Hematopoietic multipotent progenitor cell treated with erythropoietin and hydrocortisone succinate and interleukin-3 and kit ligand, for 17 days (in vitro differentiated cells): ENCODE results near the gene DNAH8.
"Not testable (repeated sequence)": the region's sequence is repeated elsewhere in the genome, so short reads cannot be mapped to it uniquely, and the experiment has no call there.

Experiments
- DNase-seq: peaks from one replicate; pipeline ENCODE4 v3.0.0-alpha.2; 2015; ENCODE audit warnings: low spot score

Gene DNAH8

GRCh38 chr6:38843798-38844197, 128.7 kb downstream of the DNAH8 start:
- DNase-seq = no peak

- no peak for DNase-seq
Measured at GRCh38 chr6:38845931-38846330, 130.8 kb downstream of the DNAH8 start.

GRCh38 chr6:38846361-38846760, 131.2 kb downstream of the DNAH8 start:
- DNase-seq = no peak

- DNase-seq = no peak
Measured at GRCh38 chr6:38846844-38847243, 131.7 kb downstream of the DNAH8 start.

- no peak for DNase-seq
Measured at GRCh38 chr6:38847497-38847896, 132.4 kb downstream of the DNAH8 start.

GRCh38 chr6:38848760-38849159, 133.6 kb downstream of the DNAH8 start:
- no peak for DNase-seq

- no peak for DNase-seq
Measured at GRCh38 chr6:38852215-38852614, 137.1 kb downstream of the DNAH8 start.

- DNase-seq = no peak
Measured at GRCh38 chr6:38853236-38853635, 138.1 kb downstream of the DNAH8 start.

GRCh38 chr6:38856492-38856891, 141.4 kb downstream of the DNAH8 start:
- no peak for DNase-seq

- DNase-seq = no peak
Measured at GRCh38 chr6:38857815-38858214, 142.7 kb downstream of the DNAH8 start.

- no peak for DNase-seq
Measured at GRCh38 chr6:38860041-38860440, 144.9 kb downstream of the DNAH8 start.

- DNase-seq = no peak
Measured at GRCh38 chr6:38861926-38862401, 146.9 kb downstream of the DNAH8 start.

- no peak for DNase-seq
Measured at GRCh38 chr6:38865521-38866174, 150.5 kb downstream of the DNAH8 start.

- DNase-seq = no peak
Measured at GRCh38 chr6:38867726-38868125, 152.6 kb downstream of the DNAH8 start.

GRCh38 chr6:38871741-38872568, 156.8 kb downstream of the DNAH8 start:
- peak; percentile 6 for DNase-seq

- no peak for DNase-seq
Measured at GRCh38 chr6:38873001-38873400, 157.9 kb downstream of the DNAH8 start.

- DNase-seq = not testable (repeated sequence)
Measured at GRCh38 chr6:38873816-38874215, 158.7 kb downstream of the DNAH8 start.

GRCh38 chr6:38876475-38876874, 161.4 kb downstream of the DNAH8 start:
- DNase-seq = no peak

- DNase-seq = no peak
Measured at GRCh38 chr6:38877721-38878120, 162.6 kb downstream of the DNAH8 start.

- DNase-seq = no peak
Measured at GRCh38 chr6:38882157-38882556, 167.0 kb downstream of the DNAH8 start.

GRCh38 chr6:38897507-38897906, 182.4 kb downstream of the DNAH8 start:
- DNase-seq = no peak

- DNase-seq = no peak
Measured at GRCh38 chr6:38901802-38902522, 186.9 kb downstream of the DNAH8 start.

GRCh38 chr6:38906582-38906981, 191.5 kb downstream of the DNAH8 start:
- DNase-seq = no peak
